AG08396 (cell line): ENCODE results near the gene PDZK1IP1.
"Not testable (repeated sequence)": the region's sequence is repeated elsewhere in the genome, so short reads cannot be mapped to it uniquely, and the experiment has no call there.

ENCODE experiments used
- DNase-seq: peaks from one replicate; pipeline ENCODE4 v3.0.0; 2012; ENCODE audit warnings: low spot score, mixed read lengths

PDZK1IP1 gene

GRCh38 chr1:47196622-47197021 lies 6.8 kb upstream of the PDZK1IP1 start:
- no peak for DNase-seq

- DNase-seq, result not testable (repeated sequence)
These were observed 6.1 kb upstream of the PDZK1IP1 start for GRCh38 chr1:47195981-47196380.

- no peak for DNase-seq
These were observed 4.5 kb upstream of the PDZK1IP1 start for GRCh38 chr1:47194311-47194710.

GRCh38 chr1:47193496-47193895 lies 3.7 kb upstream of the PDZK1IP1 start:
- DNase-seq, result not testable (repeated sequence)

- peak; percentile 75 for DNase-seq
These were observed 2.9 kb upstream of the PDZK1IP1 start for GRCh38 chr1:47192458-47193384.

- no peak for DNase-seq
These were observed 2.2 kb upstream of the PDZK1IP1 start for GRCh38 chr1:47191940-47192457.

GRCh38 chr1:47190857-47191256 lies 1.0 kb upstream of the PDZK1IP1 start:
- DNase-seq, result no peak

GRCh38 chr1:47190509-47190855 lies 646 bp upstream of the PDZK1IP1 start:
- no peak for DNase-seq

GRCh38 chr1:47188791-47189785 lies 748 bp downstream of the PDZK1IP1 start:
- no peak for DNase-seq

- DNase-seq, result no peak
These were observed 1.9 kb downstream of the PDZK1IP1 start for GRCh38 chr1:47187926-47188250.

GRCh38 chr1:47187231-47187925 lies 2.5 kb downstream of the PDZK1IP1 start:
- no peak for DNase-seq

GRCh38 chr1:47186267-47187185 lies 3.3 kb downstream of the PDZK1IP1 start:
- DNase-seq, result no peak

- DNase-seq, result no peak
These were observed 4.8 kb downstream of the PDZK1IP1 start for GRCh38 chr1:47184822-47185677.

GRCh38 chr1:47184090-47184821 lies 5.6 kb downstream of the PDZK1IP1 start:
- DNase-seq, result no peak

GRCh38 chr1:47183308-47184089 lies 6.3 kb downstream of the PDZK1IP1 start:
- no peak for DNase-seq

- no peak for DNase-seq
These were observed 7.1 kb downstream of the PDZK1IP1 start for GRCh38 chr1:47182676-47183235.

- DNase-seq, result no peak
These were observed 7.7 kb downstream of the PDZK1IP1 start for GRCh38 chr1:47181955-47182675.
